ENCODE data around the gene TTC24.
"Not testable (repeated sequence)": the region's sequence is repeated elsewhere in the genome, so short reads cannot be mapped to it uniquely, and the experiment has no call there.

Gene TTC24

DNA sequence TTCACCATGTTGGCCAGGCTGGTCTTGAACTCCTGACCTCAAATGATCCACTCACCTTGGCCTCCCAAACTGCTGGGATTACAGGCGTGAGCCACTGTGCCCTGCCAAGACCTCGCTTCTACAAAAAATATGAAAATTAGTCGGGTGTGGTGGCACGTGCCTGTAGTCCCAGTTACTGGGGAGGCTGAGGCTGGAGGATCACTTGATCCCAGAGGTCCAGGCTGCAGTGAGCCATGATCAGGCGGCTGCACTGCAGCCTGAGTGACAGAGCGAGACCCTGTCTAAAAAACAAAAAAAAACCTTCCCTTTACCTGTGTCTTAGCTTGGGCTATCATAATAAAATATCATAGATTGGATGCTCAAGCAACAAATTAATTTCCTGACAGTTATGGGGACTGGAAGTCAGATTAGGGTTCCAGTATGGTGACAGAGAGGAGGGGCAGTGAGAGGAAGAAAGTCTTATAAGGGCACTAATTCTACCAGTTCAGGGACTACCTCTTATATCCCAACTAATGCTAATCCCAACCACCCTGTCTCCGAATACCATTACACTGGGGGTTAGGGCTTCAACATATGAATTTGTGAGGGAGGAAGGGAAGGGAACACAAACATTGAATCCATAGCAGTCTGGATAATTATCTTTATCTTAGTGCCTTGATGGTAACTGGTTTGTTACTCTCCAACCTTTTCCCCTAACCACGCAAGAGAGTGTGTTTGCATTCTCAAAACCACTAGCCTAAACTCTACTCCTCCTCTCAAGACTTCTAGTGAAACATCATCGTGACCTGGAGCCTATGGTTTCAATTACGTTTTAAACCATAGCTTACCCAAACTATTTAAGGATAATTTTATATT is 11.0 kb downstream of the TTC24 start:
- no peak for DNase-seq

DNA sequence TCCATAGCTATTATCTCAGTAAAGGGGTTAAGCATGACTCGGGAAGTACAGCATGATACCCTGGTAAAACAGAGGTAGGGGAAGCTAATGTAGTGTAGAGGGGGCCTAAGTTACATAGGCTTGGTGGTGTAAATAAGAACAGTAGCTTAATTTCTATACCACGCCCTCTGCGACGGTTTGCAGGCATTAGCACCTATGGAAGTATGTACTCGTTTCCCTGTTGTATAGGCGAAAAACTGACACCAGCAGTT is 11.6 kb downstream of the TTC24 start:
- no peak for DNase-seq

- DNase-seq, result peak; percentile 75
Measured at GRCh38 chr1:156591432-156592157, 12.1 kb downstream of the TTC24 start, which contains the start of gene NAXE. Gene NAXE (plus strand): TSS chr1:156591776. CDS start chr1:156591805, 29 bp downstream.

DNA sequence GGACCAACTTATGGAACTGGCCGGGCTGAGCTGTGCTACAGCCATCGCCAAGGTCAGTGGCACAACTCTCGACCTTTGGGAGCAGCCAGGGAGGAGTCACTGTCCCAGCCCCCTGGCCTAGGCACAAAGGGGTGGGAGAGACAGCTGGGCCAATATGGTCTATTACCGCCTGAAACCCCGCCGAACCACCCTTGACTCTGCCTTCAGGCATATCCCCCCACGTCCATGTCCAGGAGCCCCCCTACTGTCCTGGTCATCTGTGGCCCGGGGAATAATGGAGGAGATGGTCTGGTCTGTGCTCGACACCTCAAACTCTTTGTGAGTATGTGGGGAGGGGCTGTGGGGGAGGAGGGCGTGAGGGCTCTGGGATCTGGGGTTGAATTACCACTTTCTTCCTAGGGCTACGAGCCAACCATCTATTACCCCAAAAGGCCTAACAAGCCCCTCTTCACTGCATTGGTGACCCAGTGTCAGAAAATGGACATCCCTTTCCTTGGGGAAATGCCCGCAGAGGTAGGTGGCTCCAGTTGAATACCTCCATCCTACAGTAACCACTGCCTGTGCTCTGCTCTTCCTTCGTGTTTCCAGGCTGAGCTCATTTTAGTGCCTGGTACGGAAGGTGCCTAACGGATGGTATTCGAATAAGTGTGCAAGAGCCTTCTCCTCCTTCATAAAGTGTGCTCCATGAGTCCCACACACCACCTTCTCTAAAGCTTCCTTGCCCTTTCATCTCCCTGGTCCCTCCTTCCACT is 12.8 kb downstream of the TTC24 start:
- no peak for DNase-seq

GRCh38 chr1:156592910-156593660 is 13.6 kb downstream of the TTC24 start:
- DNase-seq, result no peak

- DNase-seq, result no peak
Measured at GRCh38 chr1:156593661-156593989, 14.1 kb downstream of the TTC24 start.

DNA sequence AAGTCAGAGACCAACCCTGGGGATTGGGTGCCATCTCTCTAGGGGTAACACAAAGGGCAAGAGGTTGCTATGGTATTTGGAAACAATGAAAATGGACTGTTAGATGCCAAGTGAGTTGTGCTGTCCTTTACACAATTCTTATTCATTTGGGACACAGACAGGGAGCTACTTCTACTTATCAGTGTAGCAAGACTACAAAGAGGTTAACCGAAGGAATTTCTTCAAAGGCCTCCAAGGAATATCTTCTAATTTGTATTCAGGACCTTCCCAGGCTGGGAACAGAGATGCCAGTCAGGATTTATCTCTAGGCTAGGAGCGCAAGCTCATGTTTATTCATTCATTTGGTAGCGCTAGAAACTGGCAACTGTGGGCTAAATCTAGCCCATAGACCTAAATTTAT is 14.7 kb downstream of the TTC24 start:
- no peak for DNase-seq

GRCh38 chr1:156595016-156595415 is 15.5 kb downstream of the TTC24 start:
- no peak for DNase-seq

DNA sequence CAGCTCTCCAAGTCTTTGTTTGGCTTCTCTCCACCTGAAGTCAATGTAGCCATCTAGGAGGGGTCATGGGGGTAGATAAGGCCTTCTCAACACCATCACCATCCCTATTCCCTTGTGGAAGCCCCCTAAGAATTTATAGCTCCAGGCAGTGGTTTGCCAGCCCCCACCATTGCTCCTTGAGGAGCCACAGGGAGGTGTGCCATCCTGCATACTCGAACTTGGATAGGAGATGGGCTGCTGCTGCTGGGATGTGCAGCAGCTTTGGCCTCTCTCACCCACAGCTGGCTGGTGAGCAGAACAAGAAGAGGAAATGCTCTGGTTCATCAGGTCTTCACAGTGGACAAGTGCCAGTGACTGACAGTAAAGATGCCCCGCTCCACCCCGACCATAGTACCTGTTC is 16.9 kb downstream of the TTC24 start:
- DNase-seq, result no peak

- no peak for DNase-seq
Measured at GRCh38 chr1:156598125-156598524, 18.6 kb downstream of the TTC24 start.

GRCh38 chr1:156598731-156599432 is 19.4 kb downstream of the TTC24 start:
- DNase-seq, result no peak

GRCh38 chr1:156599811-156600210 is 20.3 kb downstream of the TTC24 start:
- no peak for DNase-seq

GRCh38 chr1:156600733-156601121 is 21.2 kb downstream of the TTC24 start:
- no peak for DNase-seq

GRCh38 chr1:156601122-156601830 is 21.8 kb downstream of the TTC24 start, which contains the start of gene GPATCH4:
Gene GPATCH4 (minus strand): TSS chr1:156601479.
- peak; percentile 80 for DNase-seq

GRCh38 chr1:156601892-156602291 is 22.4 kb downstream of the TTC24 start:
- no peak for DNase-seq

DNA sequence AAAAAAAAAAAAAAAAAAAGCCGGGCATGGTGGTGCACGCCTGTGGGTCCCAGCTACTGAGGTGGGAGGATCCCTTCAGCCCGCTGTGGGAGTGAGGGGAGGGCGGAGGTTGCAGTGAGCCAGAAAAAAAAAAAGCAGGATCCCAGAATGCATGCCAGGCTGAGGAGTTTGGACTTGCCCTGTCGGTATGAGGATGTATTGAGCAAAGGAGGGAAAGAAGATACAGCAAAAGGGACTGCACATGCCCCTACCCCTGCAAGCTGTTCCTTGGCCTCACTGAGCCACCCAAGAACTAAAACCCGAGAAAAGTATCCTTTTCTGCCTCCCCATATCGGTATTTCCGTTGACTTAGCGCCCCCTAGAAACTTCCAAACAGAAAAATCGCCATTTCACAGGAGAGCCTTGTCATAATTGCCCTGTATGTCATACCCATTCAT is 23.1 kb downstream of the TTC24 start:
- no peak for DNase-seq

- not testable (repeated sequence) for DNase-seq
Measured at GRCh38 chr1:156607344-156607743, 27.8 kb downstream of the TTC24 start.

GRCh38 chr1:156608036-156608674 is 28.6 kb downstream of the TTC24 start:
- DNase-seq, result peak; percentile 59

GRCh38 chr1:156608981-156609380 is 29.5 kb downstream of the TTC24 start:
- DNase-seq, result peak; percentile 55

DNA sequence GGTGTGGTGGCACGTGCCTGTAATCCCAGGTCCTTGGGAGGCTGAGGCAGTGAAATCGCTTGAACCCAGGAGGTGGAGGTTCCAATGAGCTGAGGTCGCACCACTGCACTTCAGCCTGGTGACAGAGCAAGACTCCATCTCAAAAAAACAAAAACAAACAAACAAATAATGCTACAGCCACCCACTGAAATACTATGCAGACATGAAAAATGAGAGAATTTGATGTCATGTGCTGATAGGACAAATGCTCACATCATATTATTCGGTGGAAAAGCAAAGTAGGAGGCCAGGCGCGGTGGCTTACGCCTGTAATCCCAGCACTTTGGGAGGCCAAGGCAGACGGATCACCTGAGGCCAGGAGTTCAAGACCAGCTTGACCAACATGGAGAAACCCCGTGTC is 30.5 kb downstream of the TTC24 start:
- not testable (repeated sequence) for DNase-seq

DNA sequence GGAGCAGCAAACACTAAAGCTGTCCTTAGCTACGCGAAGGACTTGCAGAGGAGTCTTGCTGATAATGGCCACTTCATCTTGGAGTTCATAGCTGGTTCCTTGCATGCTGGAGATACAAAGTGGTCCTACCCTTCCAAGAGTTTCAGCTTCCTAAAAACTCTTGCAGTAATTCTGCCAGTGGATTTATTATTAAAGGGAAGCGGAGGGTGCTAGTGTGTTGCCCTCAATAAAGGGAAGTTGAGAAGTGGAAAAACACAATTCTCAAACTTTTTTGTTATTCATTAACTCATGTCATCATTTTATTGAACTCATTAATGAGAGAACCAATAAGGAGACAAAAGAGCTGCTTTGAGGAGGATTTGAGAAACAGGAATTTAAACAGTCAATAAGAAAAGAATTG is 33.1 kb downstream of the TTC24 start:
- DNase-seq, result no peak

Measured in NCI-H1105 (cell line).